ENCODE results near the gene HGF.

Gene HGF

GRCh38 chr7:81715984-81716588 lies 53.8 kb downstream of the HGF start:
- DNase-seq: no peak

DNA sequence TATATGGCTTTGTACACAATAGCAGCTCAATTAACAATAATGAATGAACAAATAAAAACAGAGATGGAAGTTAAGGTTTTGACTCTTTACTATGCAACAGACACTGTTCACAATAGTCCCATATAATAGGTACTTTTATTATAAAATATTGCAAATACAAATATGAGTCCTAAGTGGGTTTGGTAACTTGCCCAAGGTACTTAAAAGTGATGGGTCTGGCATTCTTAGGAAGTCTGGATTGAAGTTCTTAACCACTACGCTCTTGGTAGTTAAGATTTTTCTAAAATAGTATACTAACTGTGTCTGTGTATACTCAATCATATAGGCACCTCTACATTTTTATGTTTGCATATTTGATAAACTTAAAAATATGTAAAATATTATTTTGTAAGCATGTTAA lies 55.5 kb downstream of the HGF start:
- no peak for DNase-seq

- DNase-seq: no peak
Observed at GRCh38 chr7:81710751-81711150, 59.1 kb downstream of the HGF start.

GRCh38 chr7:81709836-81710235 lies 60.0 kb downstream of the HGF start:
- DNase-seq: no peak

DNA sequence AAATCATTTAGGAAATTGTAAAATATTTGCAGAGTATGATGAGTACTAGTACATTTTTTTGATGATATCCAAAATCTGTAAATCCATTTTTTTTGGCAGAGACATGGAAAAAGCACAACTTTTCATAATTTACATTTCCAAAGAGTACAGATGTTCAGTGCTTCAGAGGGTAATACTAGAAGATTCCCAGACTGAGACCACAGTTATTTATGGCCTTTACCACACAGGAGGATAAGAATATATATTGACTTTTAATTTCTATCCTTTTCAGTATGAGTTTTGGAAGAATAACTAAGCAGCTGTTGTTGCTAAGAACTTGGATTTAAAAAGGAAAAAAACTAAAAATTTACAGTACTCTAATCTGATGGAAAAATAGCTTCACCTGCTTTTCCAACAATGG lies 61.9 kb downstream of the HGF start:
- no peak for DNase-seq

DNA sequence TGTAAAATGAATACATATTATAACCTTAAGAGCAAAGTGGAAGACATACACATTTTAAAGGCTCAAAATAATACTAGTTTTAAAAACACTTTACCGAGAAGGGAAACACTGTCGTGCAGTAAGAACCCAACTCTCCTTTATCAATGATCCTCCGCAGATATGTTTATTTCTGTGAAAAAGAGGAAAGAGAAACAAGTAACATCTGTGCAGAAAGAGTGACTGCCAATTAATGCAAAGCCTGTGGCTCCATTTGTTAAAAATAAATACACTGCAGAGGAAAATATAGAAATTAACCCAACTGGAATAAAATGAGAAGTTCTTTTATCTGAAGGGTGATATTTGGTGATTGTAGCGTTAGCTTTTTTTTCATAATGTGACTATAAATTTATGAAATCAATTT lies 62.7 kb downstream of the HGF start:
- DNase-seq: no peak

DNA sequence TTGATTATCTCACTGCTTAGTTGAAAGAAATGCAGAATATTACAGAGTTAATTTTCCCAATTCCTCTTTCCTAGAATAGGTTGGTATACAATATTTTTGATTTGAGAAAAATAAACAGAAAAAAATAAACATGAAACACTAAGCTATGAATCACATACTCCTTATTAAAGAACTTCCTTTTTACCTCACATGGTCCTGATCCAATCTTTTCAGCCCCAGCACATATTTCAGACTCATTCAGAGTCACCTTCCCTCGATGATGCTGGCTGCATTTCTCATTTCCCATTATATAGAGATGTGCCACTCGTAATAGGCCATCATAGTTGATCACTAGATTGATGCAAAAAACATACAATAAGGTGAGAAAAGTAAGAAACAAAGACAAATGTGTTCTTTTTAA lies 64.6 kb downstream of the HGF start:
- DNase-seq: no peak

DNA sequence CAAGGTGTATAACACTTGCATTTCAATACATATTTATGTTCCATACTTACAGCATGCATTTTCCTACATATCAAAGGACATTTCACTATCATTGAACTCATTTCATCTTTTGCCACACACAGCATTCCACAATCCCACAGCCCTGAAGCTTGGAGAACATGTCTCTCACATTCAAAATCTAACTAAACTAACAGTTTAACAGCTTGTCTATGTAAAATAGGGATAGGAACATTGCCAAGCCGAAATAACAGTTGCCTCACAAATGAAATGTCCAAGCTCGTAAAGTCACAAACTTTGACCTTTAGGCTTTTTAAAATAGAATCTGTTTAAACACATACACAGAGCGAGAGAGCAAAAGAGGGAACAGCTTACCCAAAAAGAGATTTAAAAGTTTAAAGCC lies 65.3 kb downstream of the HGF start:
- no peak for DNase-seq

- no peak for DNase-seq
Observed at GRCh38 chr7:81698965-81699364, 70.9 kb downstream of the HGF start.

- DNase-seq: no peak
Observed at GRCh38 chr7:81694711-81695110, 75.1 kb downstream of the HGF start.

GRCh38 chr7:81693894-81694293 lies 76.0 kb downstream of the HGF start:
- DNase-seq: no peak

DNA sequence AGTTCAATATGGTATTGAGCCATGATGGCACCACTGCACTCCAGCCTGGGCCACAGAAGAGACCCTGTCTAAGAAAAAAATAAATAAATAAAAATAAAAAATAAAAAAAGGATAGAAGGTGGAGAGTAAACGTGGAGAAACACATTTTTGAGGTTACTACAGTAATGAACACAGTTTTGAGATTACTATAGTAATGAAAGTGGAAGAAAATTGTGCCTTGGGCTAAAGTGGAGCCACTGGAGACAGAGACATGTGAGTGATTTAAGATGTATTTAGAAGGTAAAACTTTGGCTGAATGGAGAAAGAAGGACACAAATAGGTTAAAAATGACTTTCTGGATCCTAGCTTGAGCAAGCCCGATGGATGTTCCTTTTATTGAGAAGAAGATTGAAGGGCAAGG lies 76.8 kb downstream of the HGF start:
- no peak for DNase-seq

DNA sequence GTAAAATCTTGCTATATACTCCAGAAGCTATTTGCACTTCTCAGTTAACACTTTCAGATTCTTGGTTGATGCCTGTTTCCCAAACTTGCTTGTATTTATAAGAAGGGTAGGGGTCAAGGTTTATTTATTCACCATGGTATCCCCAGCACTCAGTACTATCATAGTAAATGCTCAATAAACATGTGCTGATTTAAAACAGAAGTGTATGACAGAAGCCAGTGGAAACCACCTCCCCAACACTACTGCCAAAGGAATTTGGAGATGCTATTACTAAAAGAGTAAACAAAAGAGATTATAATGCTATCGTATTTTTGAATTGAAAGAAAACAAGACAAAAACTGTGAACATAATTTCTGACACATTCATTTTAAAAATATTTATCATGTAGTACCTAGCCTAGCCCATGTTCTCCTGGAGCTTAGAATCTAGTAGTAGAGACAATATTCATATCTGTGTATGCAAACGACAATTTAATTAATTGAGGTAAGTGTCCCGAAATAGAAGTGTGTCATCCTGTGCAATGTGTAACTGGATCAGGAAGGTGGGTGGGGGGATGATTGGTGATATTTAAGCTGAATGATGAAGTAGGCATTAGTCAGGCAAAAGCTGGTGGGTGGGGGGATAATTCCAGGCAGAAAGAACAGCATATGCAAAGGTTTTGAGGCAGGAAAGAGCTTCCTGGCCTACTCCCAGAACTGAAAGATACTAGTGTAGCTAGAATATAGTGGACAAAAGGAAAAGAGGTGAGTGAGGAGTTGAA lies 77.5 kb downstream of the HGF start:
- no peak for DNase-seq

DNA sequence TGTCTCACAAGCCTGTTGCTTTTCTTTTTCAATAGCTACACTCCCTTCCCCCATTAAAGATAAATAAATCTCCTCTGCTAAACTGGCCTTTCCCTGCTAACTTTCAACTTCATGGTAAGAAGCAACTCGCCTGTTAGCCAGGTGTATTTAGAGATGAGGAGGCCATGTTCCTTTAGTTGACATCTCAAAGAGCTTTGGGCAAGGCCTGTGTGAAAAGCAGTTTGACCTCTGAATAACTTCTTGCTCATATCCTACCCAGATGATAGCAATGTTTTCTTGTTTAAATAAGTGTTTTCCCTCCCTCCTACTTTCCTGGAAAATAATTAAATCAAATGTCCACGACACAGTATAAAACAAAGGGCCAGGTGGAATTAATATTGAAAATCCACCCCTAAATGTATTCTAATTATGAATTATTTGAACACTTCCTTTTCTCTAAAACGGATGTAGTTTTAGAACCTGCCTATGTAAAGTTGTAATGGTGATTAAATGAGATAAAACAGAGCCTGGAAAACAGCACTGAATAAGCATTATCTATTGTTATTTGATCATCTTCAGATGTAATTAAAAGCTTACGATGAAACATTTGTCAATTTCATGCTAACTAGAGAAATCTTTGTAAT lies 78.5 kb downstream of the HGF start:
- DNase-seq: no peak

DNA sequence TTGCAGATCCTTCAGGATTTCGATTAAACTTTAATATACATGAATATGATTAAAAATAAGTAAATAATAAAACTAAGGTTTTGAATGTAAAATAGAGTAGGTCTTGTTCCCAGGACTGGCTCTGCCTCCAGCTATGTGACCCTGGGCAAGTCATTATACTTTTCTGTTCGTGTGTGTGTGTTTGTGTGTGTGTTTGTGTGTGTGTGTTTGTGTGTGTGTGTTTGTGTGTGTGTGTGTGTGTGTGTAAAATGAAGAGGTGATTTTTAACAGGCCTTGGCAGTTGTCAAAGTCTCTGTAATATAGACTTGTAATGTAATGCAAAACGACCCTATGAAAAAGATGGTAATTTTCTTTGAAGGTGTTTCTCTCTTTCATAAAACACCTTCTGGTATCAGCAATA lies 79.2 kb downstream of the HGF start:
- no peak for DNase-seq

GRCh38 chr7:81690251-81690650 lies 79.6 kb downstream of the HGF start:
- no peak for DNase-seq

GRCh38 chr7:81688622-81689411 lies 81.0 kb downstream of the HGF start:
- DNase-seq: no peak

DNA sequence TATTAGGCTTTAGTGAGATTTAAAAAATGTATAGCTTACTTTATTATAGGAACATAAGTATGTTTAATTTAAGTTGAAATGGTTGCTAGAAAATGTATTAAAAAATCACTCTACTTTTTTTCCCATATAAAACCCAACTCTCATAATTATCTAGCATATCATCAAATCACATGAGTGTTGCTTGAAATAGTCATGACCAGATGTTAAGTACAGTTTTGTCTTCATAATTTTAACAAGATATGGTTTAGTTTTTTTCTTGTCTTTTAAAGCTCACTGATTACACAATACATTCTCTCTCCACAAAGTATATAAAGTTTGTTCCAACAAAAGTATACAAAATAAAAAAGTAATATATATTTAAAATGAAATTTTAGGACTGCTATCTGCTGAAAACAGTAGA lies 82.8 kb downstream of the HGF start:
- no peak for DNase-seq

DNA sequence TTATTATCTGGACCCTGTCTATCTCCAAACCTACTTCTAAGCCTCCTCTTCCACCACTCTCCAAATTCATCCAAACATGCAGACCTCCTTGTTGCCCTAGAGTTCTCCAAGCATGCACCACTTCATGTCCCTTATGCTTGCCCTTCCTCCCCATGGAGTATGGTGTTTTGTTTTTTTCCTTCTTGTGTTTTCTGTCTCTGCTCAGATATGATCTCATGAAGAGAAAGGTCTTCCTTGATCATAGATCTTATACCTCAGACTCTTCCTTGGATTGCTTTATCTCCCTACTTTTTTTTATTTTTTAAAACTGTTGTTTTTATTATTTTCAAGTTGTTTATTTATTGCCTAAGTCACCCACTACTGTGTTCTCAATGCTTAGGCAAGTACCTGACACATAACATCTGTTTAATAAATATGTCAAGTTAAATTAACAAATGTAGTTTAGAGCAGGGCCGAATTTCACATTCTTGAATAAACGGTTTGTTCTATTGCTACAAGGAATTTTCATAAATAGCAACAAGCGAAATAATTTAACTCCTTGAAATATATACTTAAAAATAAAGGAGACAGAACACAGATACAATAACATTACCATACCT lies 84.5 kb downstream of the HGF start:
- DNase-seq: no peak

GRCh38 chr7:81684514-81685269 lies 85.2 kb downstream of the HGF start:
- no peak for DNase-seq

DNA sequence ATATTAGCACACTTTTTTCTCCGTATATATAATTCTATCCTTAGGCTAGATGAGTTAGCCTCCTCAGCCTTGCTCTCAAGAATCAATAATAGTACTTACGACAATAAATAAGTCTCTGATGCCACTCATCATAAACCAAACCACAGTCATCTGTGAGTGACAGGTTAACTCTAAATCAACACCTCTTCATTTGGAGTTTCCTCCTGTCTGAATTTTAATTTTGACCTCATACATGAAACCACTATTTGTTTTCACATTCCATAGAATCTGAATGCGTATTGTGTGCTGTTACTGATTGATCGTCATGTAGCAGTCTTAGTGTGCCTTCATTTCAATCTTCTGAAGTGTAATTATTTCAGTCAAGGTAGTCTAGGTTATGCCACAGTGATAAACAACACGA lies 85.8 kb downstream of the HGF start:
- no peak for DNase-seq

GRCh38 chr7:81682873-81683272 lies 87.0 kb downstream of the HGF start:
- no peak for DNase-seq

DNA sequence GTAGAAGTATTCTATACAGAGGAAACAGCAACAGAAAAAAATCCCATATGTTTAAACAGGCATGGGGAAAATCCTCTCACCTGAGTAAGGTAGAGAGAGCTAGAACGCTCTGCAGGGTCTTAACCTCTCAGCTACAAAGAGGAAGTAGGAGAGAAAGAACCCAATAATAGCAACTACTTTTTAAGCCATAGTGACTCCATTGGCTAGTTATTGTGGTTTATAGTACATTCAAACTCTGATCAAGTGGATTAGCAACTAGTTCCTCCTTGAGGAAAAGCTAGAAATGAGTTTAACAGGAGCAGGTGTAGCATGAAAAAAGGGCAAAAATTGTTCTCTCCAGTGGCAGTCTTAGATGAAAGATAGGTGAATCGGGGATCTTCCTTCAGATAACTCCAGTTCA lies 89.7 kb downstream of the HGF start:
- DNase-seq: no peak

All from stimulated activated CD4-positive, alpha-beta T cell treated with anti-CD3 and anti-CD28 coated beads, Interleukin-2, amount 100 ng/mL, for 48 hours (primary cell).